ENCODE results near the gene PBX3.
A peak's percentile ranks its signal among the peaks of the same experiment; 100 is the strongest.

Gene PBX3

DNA sequence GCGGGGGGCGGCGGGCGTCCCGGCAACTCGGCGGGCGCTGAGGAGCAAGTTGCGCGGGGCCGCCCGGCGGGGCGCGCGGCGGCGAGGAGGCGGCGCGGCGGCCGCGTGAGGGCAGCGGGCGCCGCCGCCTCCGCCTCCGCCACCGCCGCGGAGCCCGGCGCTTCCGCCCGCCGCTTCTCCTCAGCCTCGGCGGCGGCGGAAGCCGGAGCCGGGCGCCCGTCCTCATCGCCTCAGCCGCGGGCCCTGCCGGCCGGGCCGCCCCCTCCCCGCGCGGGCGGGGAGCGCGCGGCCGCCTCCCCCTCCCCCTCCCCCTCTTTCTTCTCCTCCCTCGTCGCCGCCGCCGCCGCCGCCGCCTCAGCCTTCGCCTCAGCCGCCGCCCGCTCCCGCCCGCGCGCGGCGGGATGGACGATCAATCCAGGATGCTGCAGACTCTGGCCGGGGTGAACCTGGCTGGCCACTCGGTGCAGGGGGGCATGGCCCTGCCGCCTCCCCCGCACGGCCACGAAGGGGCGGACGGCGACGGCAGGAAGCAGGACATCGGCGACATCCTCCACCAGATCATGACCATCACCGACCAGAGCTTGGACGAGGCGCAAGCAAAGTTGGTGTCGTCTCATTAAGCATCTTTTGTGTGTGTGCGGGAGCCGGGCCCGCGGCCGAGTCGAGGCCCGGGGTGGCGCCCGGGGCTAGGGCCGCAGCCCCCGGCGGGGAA lies at the start of gene PBX3:
PBX3 (plus strand) TSS at position 321 of the 712 bp plus-strand sequence.
- no peak for DNase-seq (ENCODE audit: low read depth)

- DNase-seq (ENCODE audit: low read depth): no peak
These were observed 47.3 kb upstream of the PBX3 start for GRCh38 chr9:125699870-125700269.

- no peak for DNase-seq (ENCODE audit: low read depth)
These were observed 46.4 kb upstream of the PBX3 start for GRCh38 chr9:125700791-125701190.

GRCh38 chr9:125701351-125701750 lies 45.8 kb upstream of the PBX3 start:
- DNase-seq (ENCODE audit: low read depth): peak; percentile 52

GRCh38 chr9:125703662-125704061 lies 43.5 kb upstream of the PBX3 start:
- DNase-seq (ENCODE audit: low read depth): no peak

- DNase-seq (ENCODE audit: low read depth): no peak
These were observed 41.3 kb upstream of the PBX3 start for GRCh38 chr9:125705893-125706292.

DNA sequence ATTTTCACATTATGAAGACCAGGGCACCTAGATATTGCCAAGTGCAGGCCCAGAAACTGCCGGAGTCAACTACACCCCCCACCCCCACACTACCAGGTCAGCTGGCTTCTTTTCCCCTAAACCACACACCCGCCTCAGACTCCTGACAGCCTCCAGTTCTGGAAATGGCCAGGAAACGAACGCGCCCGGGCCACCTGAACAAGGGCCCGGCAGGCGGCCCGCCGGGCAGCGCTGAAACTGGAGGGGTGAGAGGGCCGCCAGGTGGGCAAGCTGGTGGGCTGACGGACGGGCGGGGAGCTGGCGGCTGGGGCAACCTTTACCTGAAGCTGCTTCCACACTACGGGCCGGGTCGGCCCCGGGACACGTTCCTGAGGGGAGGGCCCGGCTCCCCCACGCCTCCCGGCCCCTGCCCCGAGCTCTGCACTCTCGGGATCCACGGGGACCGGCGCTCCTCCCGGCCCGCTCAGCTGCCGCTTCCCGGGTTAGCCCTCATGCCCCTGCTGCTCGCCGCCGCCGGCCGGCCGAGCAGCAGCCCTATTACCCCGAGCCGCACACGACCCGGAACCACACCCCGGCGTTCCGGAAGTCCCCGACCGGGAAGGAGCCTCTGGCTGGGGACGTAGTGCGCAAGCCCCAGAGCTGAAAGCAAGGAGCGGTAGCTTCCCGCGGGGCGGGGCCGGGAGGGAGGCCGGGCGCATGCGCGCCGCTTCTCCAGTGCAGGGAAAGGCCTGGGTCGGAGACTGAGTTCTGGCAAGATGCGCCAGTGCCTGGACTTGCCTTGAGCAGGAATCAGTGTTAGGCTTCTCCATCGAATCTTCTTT lies 40.3 kb upstream of the PBX3 start, which contains the start of gene MAPKAP1:
MAPKAP1 (minus strand) TSS at position 558 of the 821 bp plus-strand sequence. CDS start 34,634 bp downstream, outside the sequence.
- DNase-seq (ENCODE audit: low read depth): peak; percentile 92

GRCh38 chr9:125707472-125707804 lies 39.7 kb upstream of the PBX3 start:
- DNase-seq (ENCODE audit: low read depth): no peak

- no peak for DNase-seq (ENCODE audit: low read depth)
These were observed 20.6 kb upstream of the PBX3 start for GRCh38 chr9:125726456-125727132.

- no peak for DNase-seq (ENCODE audit: low read depth)
These were observed 17.0 kb upstream of the PBX3 start for GRCh38 chr9:125730168-125730567.

- DNase-seq (ENCODE audit: low read depth): no peak
These were observed 14.6 kb upstream of the PBX3 start for GRCh38 chr9:125732562-125732961.

- no peak for DNase-seq (ENCODE audit: low read depth)
These were observed 7.7 kb upstream of the PBX3 start for GRCh38 chr9:125739436-125739835.

GRCh38 chr9:125742657-125743056 lies 4.5 kb upstream of the PBX3 start:
- no peak for DNase-seq (ENCODE audit: low read depth)

DNA sequence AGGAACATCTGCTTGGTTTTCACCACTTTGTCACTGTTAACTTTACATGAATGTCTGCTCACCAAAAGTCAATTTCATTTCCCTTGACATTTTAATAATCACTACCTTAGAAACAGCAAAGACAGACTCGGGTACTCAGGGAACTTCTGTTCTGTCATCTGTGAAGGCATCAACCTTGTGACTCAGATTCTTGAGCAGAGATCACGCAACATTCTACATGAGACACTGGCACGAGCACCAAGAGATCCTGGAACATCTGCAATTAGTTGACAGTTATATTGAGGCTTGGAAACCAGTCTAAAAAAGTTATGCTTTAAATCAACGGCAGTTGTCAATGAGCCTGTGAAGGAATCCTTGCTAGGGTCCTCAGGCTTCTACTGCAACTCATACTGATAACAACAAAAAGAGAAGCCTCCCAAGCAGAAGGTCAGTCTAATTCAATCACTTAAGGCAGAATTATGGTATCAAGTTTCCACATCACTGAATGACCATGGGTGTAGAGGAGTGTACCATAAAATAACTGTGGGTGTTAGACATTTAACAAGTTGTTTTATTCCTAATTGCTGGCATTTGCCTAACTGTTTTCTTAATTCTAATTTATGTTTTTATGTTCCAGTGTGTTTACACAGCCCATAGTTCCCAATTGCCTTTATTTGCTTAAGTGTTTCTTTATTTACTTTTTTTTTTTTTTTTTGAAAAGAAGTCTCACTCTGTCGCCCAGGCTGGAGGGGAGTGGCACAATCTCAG lies 3.3 kb upstream of the PBX3 start:
- DNase-seq (ENCODE audit: low read depth): peak; percentile 75

DNA sequence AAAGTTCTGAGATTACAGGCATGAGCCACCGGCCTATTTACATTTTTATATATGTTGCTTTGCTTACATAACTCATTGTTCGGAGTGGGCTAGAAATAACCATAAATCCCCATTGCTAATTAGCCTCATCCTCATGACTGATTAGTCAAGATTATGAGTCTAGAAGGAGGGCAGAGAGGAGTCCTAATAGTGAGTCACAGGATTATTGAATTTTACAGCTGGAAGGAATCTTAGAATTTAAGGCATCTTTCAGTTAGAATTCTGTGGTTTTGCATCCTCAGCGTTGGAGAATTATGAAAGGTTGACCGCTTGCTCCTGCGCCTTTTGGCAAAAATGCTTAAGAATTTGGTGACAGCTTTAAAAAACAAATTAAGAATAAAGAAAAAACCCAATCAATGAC lies 2.6 kb upstream of the PBX3 start:
- DNase-seq (ENCODE audit: low read depth): peak; percentile 67

DNA sequence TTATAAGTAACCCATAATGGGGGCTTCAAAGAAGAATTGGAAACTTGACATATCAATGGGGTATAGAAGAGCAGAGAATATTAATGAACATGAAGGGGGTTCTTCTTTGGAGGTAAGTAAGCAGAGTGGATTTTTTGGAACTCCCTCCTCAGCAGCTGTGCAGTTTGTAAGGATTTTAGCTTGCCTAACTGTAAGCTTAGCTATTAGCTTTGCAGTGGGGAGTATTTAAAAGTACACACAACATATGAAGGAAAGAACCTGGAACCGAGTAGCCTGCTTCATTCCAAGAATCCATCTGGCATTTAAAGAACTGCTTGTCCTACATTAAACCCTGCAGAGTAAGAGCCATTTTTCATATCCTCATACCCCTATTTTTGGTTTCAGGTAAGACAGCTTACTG lies 2.2 kb upstream of the PBX3 start:
- DNase-seq (ENCODE audit: low read depth): no peak

- DNase-seq (ENCODE audit: low read depth): no peak
These were observed 1.5 kb upstream of the PBX3 start for GRCh38 chr9:125745682-125746016.

GRCh38 chr9:125746017-125746773 lies 978 bp upstream of the PBX3 start:
- DNase-seq (ENCODE audit: low read depth): peak; percentile 85

DNA sequence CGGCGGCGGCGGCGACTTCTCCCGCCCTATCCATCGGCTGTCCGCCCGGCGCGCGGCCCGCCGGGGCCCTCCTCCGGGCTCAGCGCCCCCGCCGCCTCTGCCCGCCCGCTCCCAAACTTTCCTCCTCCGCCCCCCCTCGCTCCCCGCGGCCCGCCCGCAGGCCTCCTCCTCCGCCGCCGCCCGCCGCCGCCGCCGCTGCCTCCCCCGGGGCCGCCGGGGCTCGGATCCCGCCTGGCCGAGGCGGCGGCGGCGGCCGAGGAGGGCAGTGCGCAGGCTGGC lies 460 bp upstream of the PBX3 start:
- DNase-seq (ENCODE audit: low read depth): no peak

DNA sequence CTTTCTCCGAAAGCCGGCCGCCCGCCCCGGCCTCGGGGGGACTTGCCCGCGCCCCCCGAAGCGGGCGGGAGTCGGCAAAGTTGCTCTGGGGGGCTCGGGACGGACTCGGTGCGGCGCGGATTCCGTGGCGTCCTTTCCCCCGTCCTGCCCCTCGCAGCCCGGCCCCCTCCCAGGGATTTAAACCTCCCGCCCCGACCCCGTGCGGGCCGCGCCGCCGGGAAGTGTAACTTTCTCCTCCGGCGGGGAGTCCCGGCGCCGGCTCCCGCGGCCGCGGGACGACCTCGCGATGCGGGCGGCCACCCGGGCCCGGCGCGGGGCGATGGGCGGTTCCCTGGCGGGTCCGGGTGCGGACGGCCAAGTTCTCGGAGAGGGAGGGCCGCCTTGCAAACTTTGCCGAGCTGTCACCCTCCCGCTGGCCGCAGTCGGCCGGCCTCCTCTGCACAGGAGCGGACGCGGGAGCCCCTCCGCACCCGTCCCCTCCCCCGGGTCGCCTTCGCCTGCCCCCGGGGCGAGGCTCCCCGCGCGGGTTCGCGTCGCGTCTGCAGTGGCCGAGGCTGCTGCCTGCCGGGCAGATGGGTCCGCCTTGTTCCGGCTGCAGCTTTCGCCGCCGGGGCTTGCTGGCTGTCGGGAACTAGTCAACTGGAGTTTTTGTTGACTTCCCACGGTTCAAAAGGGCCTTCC lies 732 bp downstream of the PBX3 start:
- no peak for DNase-seq (ENCODE audit: low read depth)

DNA sequence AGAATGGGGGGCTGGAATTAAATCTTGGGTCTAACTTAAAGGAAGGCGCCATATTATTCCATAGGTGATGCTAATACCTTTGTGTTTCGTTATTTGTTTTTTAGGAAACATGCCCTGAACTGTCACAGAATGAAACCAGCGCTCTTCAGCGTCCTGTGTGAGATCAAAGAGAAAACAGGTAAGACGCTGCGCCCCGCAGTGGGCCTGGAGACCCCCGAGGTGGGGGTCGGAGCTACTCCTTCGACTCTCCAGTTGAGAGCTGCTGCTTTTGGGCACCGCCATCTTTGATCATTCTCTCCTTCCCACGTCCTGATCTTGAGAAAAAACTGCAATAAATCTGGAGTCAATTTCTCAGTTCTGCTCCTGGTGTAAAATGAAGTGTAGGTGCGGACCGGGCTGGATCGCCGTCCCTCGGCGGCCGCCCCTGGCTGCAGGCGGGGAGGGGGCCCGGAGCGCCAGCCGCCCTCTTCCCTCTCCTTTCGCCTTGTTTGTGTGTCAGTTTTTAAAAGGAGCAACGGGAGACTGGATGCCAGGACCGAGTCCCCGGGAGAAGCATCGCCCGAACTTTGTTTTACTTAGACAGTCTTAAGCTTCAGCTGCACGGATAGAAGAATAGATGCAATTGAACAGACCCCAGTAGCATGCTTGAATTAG lies 1.4 kb downstream of the PBX3 start:
- no peak for DNase-seq (ENCODE audit: low read depth)
